HG03439 (cell line): ENCODE results near the gene MMD2.

ENCODE experiments used
- ATAC-seq: cut with Tn5 transposase; IDR thresholded peaks from one replicate; pipeline ENCODE4 v1.9.1; 2021; ENCODE audit warnings: mild to moderate bottlenecking, moderate library complexity; ENCODE audit not compliant: unreplicated experiment

Gene MMD2

DNA sequence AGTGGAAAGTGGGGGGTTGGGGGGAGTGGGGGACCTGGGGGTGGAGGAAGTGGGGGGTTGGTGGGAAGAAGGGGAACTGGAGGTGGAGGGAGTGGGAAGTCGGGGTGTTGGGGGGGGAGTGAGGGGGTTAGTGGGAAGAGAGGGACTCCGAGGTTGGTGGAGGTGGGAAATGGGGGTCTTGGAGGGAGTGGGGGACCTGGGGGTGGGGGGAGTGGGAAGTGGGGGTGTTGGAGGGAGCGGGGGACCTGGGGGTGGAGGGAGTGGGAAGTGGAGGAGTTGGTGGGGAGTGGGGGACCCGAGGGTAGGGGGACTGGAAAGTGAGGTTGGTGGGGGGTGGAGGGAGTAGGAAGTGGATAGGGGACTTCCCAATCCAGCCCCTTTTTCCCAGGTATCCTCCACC lies 906 bp upstream of the MMD2 start:
- ATAC-seq: no peak

DNA sequence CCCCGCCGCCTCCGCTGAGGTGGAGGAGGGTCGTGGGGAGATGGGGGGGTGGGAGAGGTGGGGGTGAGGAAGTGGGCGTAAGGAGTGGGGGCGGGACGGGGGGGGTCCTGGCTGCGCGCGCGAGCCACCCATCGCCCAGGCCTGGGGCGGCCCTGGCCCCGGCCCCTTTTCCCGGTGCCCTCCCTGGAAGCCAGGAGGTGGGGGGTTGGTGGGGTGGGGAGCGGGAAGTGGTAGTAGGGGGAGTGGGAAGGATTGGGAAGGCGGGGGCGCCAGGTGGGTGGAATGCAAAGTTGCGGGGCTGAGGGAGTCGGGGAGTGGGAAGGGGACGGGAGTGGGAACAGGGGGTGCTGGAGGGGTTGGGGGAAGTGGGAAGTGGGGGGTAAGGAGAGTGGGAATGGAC lies 319 bp upstream of the MMD2 start:
- no peak for ATAC-seq

DNA sequence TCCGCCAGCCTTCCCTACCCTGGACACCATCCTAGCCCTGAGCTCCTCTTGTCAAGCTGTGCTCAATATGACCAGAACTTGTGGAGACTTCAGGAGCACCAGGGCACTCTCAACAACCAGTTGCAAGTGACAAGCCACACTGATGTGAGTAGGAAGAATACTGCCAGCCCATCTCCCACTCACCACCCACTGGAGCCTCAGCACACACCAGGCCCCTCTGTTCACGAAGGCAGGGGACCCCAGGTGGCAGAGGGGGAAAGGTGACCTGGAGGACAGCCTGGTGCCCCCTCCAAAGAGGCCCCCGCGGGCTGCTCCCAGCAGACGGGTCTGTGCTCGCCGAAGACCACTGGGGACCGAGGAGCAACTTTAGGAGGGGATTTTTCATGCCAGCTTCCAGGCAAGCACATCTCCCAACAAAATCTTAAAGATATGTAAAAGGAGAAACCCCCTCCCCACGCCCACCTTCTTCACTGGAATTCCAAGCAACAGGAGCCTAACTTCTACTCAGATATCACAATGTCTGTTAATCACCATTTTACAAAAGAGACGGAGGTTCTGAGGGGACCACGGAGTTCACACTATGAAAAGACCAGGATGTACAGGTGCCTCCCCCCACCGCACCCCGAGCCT lies 1.0 kb downstream of the MMD2 start:
- ATAC-seq: no peak

DNA sequence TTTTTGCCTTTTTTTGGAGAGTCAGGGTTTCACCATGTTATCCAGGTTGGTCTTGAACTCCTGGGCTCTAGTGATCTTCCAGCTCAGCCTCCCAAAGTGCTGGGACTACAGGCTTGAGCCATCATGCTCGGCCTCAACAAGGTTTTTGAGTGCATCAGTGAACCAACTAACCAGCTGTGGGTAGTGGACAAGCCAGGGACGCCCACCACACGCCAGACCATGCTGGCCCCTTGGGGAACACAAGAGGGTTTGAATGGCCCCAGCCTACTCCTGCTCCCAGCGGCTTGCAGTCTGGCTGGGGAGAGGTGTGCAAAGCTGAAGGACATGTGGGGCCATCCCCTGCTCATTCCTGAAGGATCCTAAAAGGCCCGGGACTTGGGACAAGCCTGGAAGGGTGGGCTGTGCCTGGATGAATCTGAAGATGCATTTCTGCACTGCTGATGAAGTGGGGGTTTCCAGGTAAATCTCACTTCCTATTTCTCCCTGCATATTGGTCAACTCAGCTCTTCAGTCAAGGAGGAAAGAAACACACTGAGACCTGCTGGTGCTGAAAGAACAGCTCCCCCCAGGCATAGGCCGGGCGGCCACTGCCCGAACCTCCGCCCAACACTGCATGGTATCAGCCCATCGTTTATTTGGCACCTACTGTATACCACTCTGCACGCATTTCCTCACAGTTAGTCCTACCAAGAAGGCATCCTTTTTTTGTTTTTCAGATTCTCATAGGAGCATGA lies 6.9 kb downstream of the MMD2 start:
- no peak for ATAC-seq

DNA sequence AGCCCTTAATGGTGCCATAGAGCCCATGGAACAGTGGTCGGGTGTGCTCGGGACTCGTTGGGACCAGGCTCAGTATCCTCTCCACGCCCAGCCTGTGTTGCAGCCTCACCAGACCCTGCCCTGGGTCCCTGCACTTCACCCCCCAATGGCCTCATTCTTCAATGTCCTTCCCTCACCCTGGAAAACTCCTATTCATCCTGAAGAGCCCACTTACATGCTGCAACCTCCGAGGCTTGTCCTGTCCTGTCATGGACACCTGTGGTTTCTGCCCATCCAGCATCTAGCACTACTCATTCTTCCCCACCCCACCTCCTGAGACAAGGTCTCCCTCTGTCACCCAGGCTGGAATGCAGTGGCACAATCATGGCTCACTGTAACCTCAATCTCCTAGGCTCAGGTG lies 7.7 kb downstream of the MMD2 start:
- no peak for ATAC-seq

DNA sequence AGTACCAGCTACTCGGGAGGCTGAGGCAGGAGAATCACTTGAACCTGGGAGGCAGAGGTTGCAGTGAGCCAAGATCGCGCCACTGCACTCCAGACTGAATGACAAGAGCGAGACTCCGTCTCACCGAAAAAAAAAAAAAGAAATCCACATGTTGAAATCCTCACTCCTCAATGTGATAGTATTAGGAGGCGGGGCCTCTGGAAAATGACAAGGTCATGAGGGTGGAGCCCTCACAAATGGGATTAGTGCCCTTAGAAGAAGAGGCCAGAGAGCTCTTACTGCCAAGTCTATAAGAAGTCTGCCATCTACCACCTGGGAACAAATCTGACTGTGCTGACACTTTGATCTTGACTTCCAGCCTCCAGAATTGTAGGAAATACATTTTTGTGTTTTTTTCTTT lies 10.6 kb downstream of the MMD2 start:
- ATAC-seq: no peak

DNA sequence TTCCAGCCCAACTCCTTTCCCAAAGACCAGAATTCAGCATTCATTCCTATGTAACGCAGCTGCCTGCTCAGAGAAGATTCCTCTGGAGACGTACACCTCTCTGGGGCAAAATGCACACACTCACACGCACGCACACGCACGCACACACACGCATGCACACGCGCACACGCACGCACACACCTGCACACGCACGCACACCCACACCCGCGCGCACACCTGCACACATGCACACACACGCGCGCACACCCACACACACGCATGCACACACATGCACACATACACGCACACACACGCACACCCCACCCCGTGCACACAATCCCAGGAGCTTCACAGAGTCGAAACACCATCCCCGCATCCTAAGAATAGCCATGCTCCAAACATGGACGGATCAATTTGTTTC lies 13.0 kb downstream of the MMD2 start:
- no peak for ATAC-seq

DNA sequence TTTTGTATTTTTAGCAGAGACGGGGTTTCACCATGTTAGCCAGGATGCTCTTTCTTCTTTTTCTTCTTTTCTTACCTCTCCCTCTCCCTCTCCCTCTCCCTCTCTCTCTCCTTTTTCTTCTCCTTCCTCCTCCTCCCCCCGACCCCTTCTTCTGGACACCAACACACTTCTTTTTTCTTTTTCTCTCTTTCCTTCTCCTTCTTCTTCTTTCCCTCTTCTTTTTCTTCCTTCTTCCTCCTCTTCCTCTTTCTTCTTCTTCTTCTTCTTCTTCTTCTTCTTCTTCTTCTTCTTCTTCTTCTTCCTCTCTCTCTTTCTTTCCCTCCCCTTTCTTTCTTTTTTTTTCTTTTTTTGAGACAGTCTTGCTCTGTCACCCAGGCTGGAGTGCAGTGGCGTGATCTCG lies 14.0 kb downstream of the MMD2 start:
- no peak for ATAC-seq

DNA sequence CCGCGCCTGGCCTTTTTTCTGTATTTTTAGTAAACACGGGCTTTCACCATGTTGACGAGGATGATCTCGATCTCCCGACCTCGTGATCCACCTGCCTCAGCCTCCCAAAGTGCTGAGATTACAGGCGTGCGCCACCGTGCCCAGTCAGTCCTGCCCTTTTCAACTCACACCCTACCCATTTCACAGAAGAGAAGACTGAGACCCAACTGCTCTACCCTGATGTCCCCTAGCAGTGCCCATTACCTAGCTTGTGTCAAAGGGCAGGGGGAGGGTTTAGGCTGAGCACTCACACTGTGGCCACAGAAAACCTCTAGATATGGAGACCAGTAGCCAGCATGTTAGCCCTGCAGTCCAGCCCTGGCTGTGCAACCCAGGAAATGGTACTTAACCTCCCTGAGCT lies 15.7 kb downstream of the MMD2 start:
- no peak for ATAC-seq

DNA sequence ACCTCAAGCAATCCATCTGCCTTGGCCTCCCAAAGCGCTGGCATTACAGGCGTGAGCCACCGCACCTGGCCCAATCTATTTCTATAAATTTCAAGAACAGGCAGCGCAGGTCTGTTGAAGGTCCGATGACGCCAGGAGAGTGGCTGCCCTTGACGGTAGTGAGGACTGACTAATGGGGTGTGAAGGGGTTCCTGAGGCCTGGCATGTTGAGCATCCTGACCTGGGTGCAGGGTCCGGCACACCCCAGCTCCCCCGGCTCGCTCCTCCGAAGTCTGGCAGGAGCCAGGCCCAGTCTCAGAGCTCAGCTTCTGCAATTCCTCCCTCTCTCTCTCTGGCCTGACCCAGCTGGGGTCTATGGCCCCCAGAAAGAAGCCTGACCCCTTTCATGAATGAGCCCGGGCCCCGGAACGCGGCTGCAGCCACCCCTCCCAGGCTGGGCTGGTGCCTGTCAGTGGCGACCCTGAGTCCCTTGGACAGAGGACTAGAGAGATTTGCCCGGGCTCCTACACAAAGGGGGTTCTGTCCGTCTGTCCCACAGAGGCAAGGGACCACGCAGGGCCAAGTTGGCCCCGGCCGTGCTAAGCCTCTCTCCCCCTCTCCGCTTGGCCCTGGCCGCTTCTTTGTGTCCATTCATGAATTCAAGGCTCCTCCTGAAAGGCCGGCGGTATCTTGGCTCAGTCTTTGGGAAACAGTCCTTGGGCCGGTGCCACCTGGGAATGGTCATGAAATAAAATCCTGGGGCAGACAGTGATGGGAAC lies 18.8 kb downstream of the MMD2 start:
- ATAC-seq: no peak

DNA sequence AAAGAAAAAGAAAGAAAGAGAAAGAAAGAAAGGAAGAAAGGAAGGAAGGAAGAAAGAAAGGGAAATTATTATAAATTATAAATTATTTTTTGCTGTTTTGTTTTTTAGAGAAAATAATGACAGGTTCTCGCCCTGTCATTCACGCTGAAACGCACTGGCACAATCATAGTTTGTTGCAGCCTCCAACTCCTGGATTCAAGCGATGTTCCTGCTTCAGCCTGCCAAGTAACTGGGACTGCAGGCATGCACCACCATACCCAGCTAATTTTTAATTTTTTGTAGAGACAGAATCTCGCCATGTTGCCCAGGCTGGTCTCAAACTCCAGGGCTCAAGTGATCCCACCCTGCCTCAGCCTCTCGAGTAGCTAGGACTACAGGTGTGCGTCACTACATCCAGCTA lies 21.6 kb downstream of the MMD2 start:
- ATAC-seq: no peak

DNA sequence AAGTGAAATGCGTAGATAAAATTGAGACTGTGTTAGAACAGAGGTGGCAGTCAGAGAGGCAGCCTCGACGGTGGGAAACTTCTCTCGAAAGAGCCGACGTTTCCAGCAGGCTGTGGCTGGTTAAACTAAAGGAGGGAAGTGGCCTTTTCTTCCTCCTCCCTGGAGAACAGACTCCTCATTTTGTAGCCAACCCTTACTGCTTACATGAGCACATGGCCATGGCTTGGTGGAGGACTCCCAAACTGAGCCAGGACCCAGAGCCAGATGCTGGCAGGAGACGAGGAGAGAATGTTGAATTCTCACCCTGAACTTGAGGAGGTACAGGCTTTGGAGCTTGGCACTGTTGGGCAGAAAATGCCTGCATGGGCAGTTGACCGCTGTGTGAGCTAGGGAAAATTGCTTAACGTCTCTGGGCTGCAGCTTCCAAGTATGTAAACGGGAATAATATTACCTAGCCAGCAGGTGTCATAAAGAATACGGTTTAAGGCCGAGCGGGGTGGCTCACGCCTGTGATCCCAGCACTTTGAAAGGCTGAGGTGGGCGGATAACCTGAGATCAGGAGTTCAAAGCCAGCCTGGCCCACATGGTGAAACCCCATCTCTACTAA lies 24.5 kb downstream of the MMD2 start:
- no peak for ATAC-seq

DNA sequence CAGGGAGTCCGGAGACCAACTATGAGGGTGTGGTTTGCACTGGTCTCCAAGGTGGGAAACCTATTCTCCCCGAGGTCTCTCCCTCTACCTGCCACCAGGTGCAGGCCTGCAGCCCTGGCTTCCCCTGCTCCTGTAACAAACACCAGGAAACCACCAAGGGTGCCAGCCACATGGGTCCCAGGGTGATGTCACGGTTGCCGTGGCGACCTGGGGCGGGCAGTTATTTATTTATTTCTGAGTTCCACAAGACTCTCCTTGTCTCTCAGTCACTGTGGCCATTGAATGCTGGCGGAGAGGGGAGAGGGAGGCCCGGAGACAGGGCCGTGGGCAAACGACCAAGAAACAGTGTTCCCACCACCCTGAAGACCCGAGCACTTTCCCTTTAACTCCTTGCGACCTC lies 27.0 kb downstream of the MMD2 start:
- no peak for ATAC-seq

DNA sequence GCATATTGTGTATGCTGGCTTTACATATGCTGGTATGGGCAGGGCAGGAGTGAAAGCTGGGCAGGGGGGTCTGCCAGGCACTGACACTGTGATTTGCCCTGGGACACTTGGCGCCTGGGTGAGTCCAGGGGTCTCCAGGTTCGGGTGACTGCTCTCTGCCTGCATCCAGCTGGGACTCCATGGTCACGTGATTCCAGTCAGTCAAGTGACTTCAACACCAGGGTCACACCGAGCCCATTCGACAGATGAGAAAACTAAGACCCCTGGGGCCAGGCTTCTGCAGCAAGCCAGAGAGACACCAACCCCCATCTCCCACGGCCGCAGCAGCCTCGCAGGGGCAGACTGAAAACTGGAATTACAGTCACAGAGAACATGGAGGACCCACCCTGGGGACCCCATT lies 30.0 kb downstream of the MMD2 start:
- ATAC-seq: no peak

DNA sequence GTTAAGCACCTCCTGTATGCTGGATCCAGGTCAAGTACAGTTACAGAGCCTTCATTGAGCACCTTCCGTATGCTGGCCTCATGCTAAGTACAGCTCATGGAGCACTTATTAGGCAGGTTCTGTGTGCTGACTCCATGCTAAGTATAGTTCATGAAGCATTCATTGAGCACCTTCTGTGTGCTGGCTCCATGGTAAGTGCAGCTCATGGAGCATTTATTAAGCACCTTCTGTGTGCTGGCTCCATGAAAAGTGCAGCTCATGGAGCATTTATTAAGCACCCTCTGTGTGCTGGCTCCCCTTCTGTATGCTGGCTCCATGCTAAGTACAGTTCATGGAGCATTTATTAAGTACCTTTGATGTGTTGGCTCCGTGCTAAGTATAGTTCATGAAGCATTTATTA lies 30.5 kb downstream of the MMD2 start:
- no peak for ATAC-seq

DNA sequence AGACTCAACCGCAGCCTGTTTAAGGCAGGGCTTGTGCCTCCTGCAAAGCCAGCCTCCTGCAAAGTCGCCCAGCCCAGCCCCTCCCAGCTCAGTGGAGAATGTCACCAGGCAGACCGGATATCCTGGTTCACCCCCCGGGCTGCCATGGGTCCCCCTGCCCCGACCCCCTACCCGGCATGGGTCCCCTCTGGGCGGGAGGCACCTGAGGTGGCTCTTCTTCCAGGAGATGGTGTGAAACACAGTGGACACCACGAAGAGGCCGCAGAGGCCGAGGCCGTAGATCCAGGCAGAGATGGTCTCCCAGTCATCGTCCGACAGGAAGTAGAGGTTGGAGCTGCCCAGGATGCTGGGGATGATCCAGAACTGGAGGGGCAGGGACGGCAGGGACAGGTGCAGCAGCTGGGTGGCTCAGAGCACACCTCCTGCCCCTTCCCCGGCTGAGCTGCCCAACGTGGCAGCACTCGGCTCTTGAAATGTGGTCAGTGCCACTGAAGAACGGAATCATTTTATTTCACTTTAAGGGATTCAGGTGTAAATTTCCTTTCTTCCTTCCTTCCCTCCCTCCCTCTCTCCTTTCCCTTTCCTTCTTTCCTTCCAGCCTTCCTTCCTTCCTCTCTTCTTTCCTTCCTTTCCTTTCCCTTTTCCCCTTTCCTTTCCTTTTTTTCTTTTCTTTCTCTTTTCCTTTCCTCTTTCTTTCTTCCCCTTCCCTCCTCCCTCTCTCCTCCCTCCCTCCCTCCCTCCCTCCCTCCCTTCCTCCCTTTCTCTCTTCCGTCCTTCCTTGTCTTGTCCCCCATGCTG lies 38.8 kb downstream of the MMD2 start:
- no peak for ATAC-seq

DNA sequence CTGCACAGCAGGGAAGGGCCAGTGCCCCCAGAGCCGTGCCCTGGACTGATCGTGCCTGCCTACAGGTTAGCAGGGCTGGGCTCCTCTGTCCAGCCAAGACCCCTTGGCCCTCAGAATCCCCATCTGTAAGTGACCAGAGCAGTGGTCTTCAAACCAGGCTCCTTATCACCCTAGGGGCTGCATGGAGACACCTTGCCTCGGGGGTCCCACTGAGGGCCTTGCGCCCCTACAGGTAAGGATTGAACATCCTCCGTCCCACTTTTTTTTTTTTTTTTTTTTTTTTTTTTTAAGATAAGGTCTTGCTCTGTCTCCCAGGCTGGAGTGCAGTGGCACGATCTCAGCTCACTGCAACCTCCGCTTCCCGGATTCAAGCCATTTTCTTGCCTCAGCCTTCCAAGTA lies 42.9 kb downstream of the MMD2 start:
- no peak for ATAC-seq

DNA sequence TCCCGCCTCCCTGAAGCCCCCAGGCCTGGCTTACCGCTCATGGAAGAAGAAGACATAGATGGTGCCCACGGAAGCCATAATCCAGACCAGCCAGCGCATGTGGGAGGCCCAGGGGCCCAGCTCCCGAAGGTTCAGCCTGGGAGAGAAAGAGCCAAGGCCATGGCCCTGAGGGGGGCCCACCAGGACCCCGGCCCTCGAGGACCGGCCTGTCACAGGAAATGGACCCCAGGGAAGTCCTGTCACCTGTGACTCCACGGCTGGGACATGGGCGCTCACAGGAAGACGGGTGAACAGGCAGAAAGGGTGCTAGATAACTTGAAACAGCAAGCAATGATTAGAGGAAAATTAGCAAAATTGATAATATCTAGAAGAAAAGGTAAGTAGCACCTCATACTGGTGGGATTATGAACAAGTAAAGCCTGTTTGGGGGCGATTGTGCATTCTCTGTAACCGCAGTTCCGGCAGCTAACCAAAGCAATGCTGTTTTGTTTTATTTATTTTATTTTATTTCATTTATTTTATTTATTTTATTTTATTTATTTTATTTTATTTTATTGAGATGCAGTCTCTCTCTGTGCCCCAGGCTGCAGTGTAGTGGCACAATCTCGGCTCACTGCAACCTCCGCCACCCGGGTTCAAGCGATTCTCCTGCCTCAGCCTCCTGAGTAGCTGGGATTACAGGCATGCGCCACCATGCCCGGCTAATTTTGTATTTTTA lies 47.7 kb downstream of the MMD2 start:
- ATAC-seq: no peak

DNA sequence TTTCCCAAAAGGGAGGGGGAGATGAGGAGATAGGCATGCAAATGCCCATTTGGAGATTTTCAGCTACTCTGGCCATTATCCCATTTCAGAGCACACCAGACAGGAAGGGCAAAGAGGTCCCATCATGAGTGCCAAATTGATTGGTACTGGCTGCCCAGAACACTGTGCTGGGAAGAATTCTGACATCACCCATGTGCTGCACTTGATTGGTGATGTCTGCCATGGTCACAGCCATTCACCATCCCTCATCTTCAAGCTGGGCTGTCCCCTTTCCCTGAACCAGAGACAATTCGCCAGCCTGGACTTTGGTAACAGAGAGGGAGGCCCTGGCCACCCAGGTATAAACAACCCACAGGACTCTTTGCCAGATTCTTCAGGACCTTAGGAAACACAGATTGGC lies 52.3 kb downstream of the MMD2 start:
- no peak for ATAC-seq

DNA sequence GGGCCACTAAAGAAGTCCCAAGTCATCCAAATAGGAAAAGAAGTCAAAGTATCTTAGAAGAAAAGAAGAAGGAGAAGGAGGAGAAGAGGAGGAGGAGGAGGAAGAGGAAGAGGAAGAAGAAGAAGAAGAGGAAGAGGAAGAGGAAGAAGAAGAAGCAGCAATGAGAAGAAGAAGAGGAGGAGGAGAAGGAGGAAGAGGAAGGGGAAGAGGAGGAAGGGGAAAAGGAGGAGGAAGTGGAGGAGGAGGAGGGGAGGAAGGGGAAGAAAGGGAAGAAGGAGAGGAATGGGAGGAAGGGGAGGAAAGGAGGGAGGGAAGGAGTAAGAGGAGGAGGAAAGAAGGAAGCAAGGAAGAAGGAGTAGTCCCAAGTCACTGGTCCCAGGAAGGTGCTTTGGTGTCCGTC lies 53.8 kb downstream of the MMD2 start:
- ATAC-seq: no peak
